Kidney (tissue), 14 donors: ENCODE data around the gene TEKT2. TPM values are rescaled to one million over a fixed set of nuclear protein-coding genes. Genes with fewer than 3 reads are reported as not detected.

ENCODE experiments used
- DNase-seq, 5 donors: peaks; one replicate each; pipeline ENCODE4 v3.0.0-alpha.2; 2013 to 2020
- FAIRE-seq: peaks from 2 replicates; lab custom pipeline; 2012; peaks lifted over from hg19 to GRCh38; lab: Jason Lieb, UNC
- H3K27ac ChIP-seq, 2 donors: one replicate each; pipeline ENCODE4 v1.7.0; 2013; ENCODE audit warnings: low read depth in 2 of 2, low read length in 2 of 2, inconsistent platforms in 1 of 2
- H3K27me3 ChIP-seq: one replicate; pipeline ENCODE4 v1.7.1; 2013; ENCODE audit warnings: low read length, inconsistent platforms; ENCODE audit not compliant: control insufficient read depth, insufficient read depth
- H3K36me3 ChIP-seq, 3 donors: one replicate each; pipeline versions ENCODE4 v1.7.0 to v1.7.1; 2013; ENCODE audit warnings: low read length in 3 of 3, control low read depth in 1 of 3, inconsistent platforms in 1 of 3; ENCODE audit not compliant: insufficient read depth in 3 of 3, control insufficient read depth in 2 of 3
- H3K4me1 ChIP-seq, 3 donors: one replicate each; pipeline versions ENCODE4 v1.7.0 to v1.7.1; 2013; ENCODE audit warnings: low read length in 3 of 3, inconsistent platforms in 1 of 3, low read depth in 1 of 3; ENCODE audit not compliant: control insufficient read depth in 2 of 3, insufficient read depth in 2 of 3
- H3K4me3 ChIP-seq, 3 donors: one replicate each; pipeline versions ENCODE4 v1.7.0 to v1.8.1; 2013; ENCODE audit warnings: low read length in 3 of 3, control low read depth in 1 of 3, inconsistent platforms in 1 of 3
- H3K9ac ChIP-seq, 3 donors: one replicate each; pipeline versions ENCODE4 v1.7.0 to v1.7.1; 2013; ENCODE audit warnings: low read length in 3 of 3, control low read depth in 1 of 3, inconsistent platforms in 1 of 3
- H3K9me3 ChIP-seq, 3 donors: one replicate each; pipeline versions ENCODE4 v1.7.0 to v1.7.1; 2013; ENCODE audit warnings: low read length in 3 of 3, control low read depth in 1 of 3, inconsistent platforms in 1 of 3; ENCODE audit not compliant: control insufficient read depth in 2 of 3, insufficient read depth in 1 of 3
- CTCF ChIP-seq: IDR thresholded peaks from 3 replicates; pipeline ENCODE4 v1.5.1; 2012; ENCODE audit warnings: mild to moderate bottlenecking, moderate library complexity, borderline replicate concordance; ENCODE audit not compliant: insufficient read depth; ENCODE audit errors: extremely low read depth
- intact Hi-C: fragments of 100-400 bp; cut with DNase I; formaldehyde crosslinking; loops from one replicate; pipeline ENCODE4 v1.11.1; 2022
- polyA plus RNA-seq: library from polyadenylated mRNA; stranded (reverse); fragments of 350-450 nt; fragmentation: Illumina TruSeq; extraction: RNeasy Lipid Tissue Mini Kit (QIAGEN cat#74804); gene quantifications from one replicate; pipeline ENCODE4 v1.2.3, GENCODE V29; 2014; ENCODE audit warnings: low read depth, low replicate concordance; ENCODE audit not compliant: insufficient read depth
- total RNA-seq: library from RNA; stranded (reverse); fragmentation: NEBNext Ultra II Directional; extraction: Animal tissue kit (Norgen Biotek cat#: 25700); gene quantifications from one replicate; pipeline ENCODE4 v1.2.1, GENCODE V29; 2021
- donor health status: control.
- donor health status: control.
- donor health status: control.
- donor health status: control.
- donor health status: control.
- donor health status: DM: yes; HTN: yes; CAD: no.
- donor health status: Normal renal cell carcinoma (clear cell type).

TEKT2 gene
- total and polyA plus RNA-seq, 2 donors from 2014 or later = 2.4 to 5.7 TPM

- H3K4me3 ChIP-seq = no peak overlapping the region
- no peak for FAIRE-seq
- intact Hi-C loops = no loop called here
- no peak overlapping the region for H3K9ac ChIP-seq
- no peak for DNase-seq
- peaks cover 0 to 6% (median 6%) of the 10 kb centered on the region in 3 donors for H3K4me1 ChIP-seq
- H3K27ac ChIP-seq = no peak overlapping the region
- H3K27me3 ChIP-seq = no peaks in the 10 kb centered on the region
- H3K9me3 ChIP-seq = no peaks in the 10 kb centered on the region
- peaks cover 0 to 27% (median 19%) of the 10 kb centered on the region in 3 donors for H3K36me3 ChIP-seq
- no peak for TF ChIP-seq CTCF
Observed at GRCh38 chr1:36136535-36136934, 52.6 kb downstream of the TEKT2 start.

- H3K27me3 ChIP-seq = no peaks in the 10 kb centered on the region
- FAIRE-seq (no peak), DNase-seq (no peak)
- no peak overlapping the region for H3K9ac ChIP-seq
- peaks cover 0 to 6% (median 6%) of the 10 kb centered on the region in 3 donors for H3K4me1 ChIP-seq
- no peak overlapping the region for H3K4me3 ChIP-seq
- TF ChIP-seq CTCF = no peak
- H3K9me3 ChIP-seq = no peaks in the 10 kb centered on the region
- intact Hi-C loops = no loop called here
- H3K36me3 ChIP-seq = peaks cover 0 to 27% (median 19%) of the 10 kb centered on the region in 3 donors
- no peak overlapping the region for H3K27ac ChIP-seq
Observed at GRCh38 chr1:36137226-36137625, 53.3 kb downstream of the TEKT2 start.

GRCh38 chr1:36137776-36138175 lies 53.9 kb downstream of the TEKT2 start:
- Histone ChIP-seq H3K27me3 (no peaks in the 10 kb centered on the region), H3K4me3 (no peak overlapping the region), H3K9me3 (no peaks in the 10 kb centered on the region), H3K9ac (no peak overlapping the region), H3K27ac (no peak overlapping the region), H3K36me3 (peaks cover 0 to 27% (median 19%) of the 10 kb centered on the region in 3 donors), H3K4me1 (peaks cover 0 to 6% (median 6%) of the 10 kb centered on the region in 3 donors)
- FAIRE-seq = no peak
- no peak for TF ChIP-seq CTCF
- intact Hi-C loops = no loop called here
- DNase-seq = no peak

Other genes starting within 250 kb of the TEKT2 start
- 21.4 TPM for gene AGO1, start 200.9 kb upstream of the TEKT2 start, total RNA-seq
- 3.3 TPM for gene AGO1, start 200.9 kb upstream of the TEKT2 start, polyA plus RNA-seq
- 28.2 TPM for gene AGO3, start 153.0 kb upstream of the TEKT2 start, total RNA-seq
- gene AGO3, start 153.0 kb upstream of the TEKT2 start, polyA plus RNA-seq = 2.8 TPM
- 26.9 TPM for gene ADPRS, start 4.8 kb downstream of the TEKT2 start, total RNA-seq
- gene ADPRS, start 4.8 kb downstream of the TEKT2 start, polyA plus RNA-seq = 36.4 TPM
- 6.4 TPM for gene COL8A2, start 41.1 kb downstream of the TEKT2 start, total RNA-seq
- 0.90 TPM for gene COL8A2, start 41.1 kb downstream of the TEKT2 start, polyA plus RNA-seq
- 58.4 TPM for gene TRAPPC3, start 65.4 kb downstream of the TEKT2 start, total RNA-seq
- gene TRAPPC3, start 65.4 kb downstream of the TEKT2 start, polyA plus RNA-seq = 102 TPM
- 78.7 TPM for gene MAP7D1, start 72.1 kb downstream of the TEKT2 start, total RNA-seq
- 47.5 TPM for gene MAP7D1, start 72.1 kb downstream of the TEKT2 start, polyA plus RNA-seq
- gene THRAP3, start 140.3 kb downstream of the TEKT2 start, total RNA-seq = 102 TPM
- 28.0 TPM for gene THRAP3, start 140.3 kb downstream of the TEKT2 start, polyA plus RNA-seq
- 33.4 TPM for gene SH3D21, start 222.3 kb downstream of the TEKT2 start, total RNA-seq
- 5.7 TPM for gene SH3D21, start 222.3 kb downstream of the TEKT2 start, polyA plus RNA-seq
- gene EVA1B, start 239.6 kb downstream of the TEKT2 start, total RNA-seq = 31.8 TPM
- gene EVA1B, start 239.6 kb downstream of the TEKT2 start, polyA plus RNA-seq = 91.8 TPM